Measurements from ENCODE around the gene GLIPR1. TPM values are rescaled to one million over a fixed set of nuclear protein-coding genes. Genes with fewer than 3 reads are reported as not detected.
"Not testable (repeated sequence)": the region's sequence is repeated elsewhere in the genome, so short reads cannot be mapped to it uniquely, and the experiment has no call there.

The GLIPR1 gene
- total RNA-seq, 1 experiment from 2014 or later: 0.13 TPM

DNA sequence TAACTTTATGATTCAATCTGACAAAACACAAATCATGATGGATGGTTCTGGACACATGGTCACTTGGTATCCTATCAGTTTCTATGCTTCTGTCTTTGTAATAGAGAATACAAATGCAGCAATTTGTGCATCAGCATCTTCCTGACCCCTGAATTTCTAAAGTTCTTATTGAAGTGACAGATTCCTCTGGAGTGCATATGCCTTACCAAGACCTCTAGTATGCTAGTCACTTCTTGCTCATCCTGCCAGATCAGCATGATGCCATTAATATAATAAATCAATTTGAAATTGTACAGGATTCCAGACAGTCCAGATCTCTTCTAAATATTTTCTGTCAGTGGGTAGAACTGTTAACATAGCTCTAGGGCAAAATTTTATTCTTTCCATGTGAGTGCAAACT lies 40.6 kb upstream of the GLIPR1 start:
- Histone ChIP-seq H3K27me3 (ENCODE audit: insufficient read depth, low read length) (no peaks in the 10 kb centered on the region), H3K4ac (ENCODE audit: low read depth, low read length) (no peak overlapping the region), H3K4me2 (ENCODE audit: insufficient read depth, insufficient read length, low read length) (no peak overlapping the region), H3K27ac (ENCODE audit: insufficient read length, low read depth, low read length) (no peak overlapping the region), H2BK20ac (ENCODE audit: low read depth, low read length, poor library complexity, severe bottlenecking) (no peak overlapping the region), H4K5ac (ENCODE audit: insufficient read length, low read depth, low read length) (no peak overlapping the region), H2BK5ac (ENCODE audit: insufficient read length, low read length) (no peak overlapping the region), H4K8ac (replicated peaks; ENCODE audit: insufficient read length, low read depth, low read length) (no peak overlapping the region), H3K79me2 (ENCODE audit: insufficient read depth, low read length) (no peaks in the 10 kb centered on the region), H3K56ac (ENCODE audit: insufficient read length, low read depth, low read length) (no peak overlapping the region), H3K4me1 (ENCODE audit: insufficient read depth, low read length) (no peaks in the 10 kb centered on the region), H3K18ac (ENCODE audit: insufficient read length, low read depth, low read length) (no peak overlapping the region), H3K23ac (ENCODE audit: insufficient read length, low read depth, low read length) (no peak overlapping the region), H3K79me1 (ENCODE audit: insufficient read depth, low read depth, low read length, poor library complexity, severe bottlenecking) (no peaks in the 10 kb centered on the region), H3T11ph (ENCODE audit: low read length) (no peak overlapping the region), H2BK120ac (ENCODE audit: low read depth, low read length, poor library complexity, severe bottlenecking) (no peak overlapping the region), H3K23me2 (ENCODE audit: insufficient read length, low read depth, low read length, poor library complexity, severe bottlenecking) (no peaks in the 10 kb centered on the region), H2BK12ac (ENCODE audit: insufficient read length, low read depth, low read length) (no peak overlapping the region), H3K9me3 (ENCODE audit: control insufficient read depth, low read depth, low read length) (no peaks in the 10 kb centered on the region), H2AFZ (ENCODE audit: low read length) (no peak overlapping the region), H4K20me1 (ENCODE audit: control insufficient read depth, insufficient read depth, insufficient read length) (no peaks in the 10 kb centered on the region), H2BK15ac (ENCODE audit: low read depth, low read length) (no peak overlapping the region), H3K14ac (ENCODE audit: insufficient read depth, low read length) (no peak overlapping the region), H3K9ac (ENCODE audit: extremely low read depth, insufficient read length, low read length) (no peak overlapping the region), H2AK5ac (ENCODE audit: insufficient read length, low read length) (no peak overlapping the region), H4K91ac (ENCODE audit: insufficient read length, low read depth, low read length) (no peak overlapping the region)
- H3K36me3 Mint-ChIP-seq (ENCODE audit: insufficient read depth in 1 of 3, low read depth in 3 of 3): peaks cover 10 to 39% (median 23%) of the 10 kb centered on the region in 3 experiments
- TF ChIP-seq, protein P1, sequence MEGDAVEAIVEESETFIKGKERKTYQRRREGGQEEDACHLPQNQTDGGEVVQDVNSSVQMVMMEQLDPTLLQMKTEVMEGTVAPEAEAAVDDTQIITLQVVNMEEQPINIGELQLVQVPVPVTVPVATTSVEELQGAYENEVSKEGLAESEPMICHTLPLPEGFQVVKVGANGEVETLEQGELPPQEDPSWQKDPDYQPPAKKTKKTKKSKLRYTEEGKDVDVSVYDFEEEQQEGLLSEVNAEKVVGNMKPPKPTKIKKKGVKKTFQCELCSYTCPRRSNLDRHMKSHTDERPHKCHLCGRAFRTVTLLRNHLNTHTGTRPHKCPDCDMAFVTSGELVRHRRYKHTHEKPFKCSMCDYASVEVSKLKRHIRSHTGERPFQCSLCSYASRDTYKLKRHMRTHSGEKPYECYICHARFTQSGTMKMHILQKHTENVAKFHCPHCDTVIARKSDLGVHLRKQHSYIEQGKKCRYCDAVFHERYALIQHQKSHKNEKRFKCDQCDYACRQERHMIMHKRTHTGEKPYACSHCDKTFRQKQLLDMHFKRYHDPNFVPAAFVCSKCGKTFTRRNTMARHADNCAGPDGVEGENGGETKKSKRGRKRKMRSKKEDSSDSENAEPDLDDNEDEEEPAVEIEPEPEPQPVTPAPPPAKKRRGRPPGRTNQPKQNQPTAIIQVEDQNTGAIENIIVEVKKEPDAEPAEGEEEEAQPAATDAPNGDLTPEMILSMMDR (conservative IDR thresholded peaks at IDR 0.05): no peak
- H3K27me3 Mint-ChIP-seq (ENCODE audit: low read depth): no peaks in the 10 kb centered on the region; the same call in 1 of the 2 replicates
- no peak overlapping the region for H3K27ac Mint-ChIP-seq
- peaks cover 5 to 12% of the 10 kb centered on the region in 2 experiments; a peak in 2 of 4 replicates for H3K4me1 Mint-ChIP-seq
- peaks cover 30 to 39% of the 10 kb centered on the region in 2 experiments for H3K9me3 Mint-ChIP-seq
- DNase-seq: no peak
- H3K4me3 Mint-ChIP-seq: no peak overlapping the region

DNA sequence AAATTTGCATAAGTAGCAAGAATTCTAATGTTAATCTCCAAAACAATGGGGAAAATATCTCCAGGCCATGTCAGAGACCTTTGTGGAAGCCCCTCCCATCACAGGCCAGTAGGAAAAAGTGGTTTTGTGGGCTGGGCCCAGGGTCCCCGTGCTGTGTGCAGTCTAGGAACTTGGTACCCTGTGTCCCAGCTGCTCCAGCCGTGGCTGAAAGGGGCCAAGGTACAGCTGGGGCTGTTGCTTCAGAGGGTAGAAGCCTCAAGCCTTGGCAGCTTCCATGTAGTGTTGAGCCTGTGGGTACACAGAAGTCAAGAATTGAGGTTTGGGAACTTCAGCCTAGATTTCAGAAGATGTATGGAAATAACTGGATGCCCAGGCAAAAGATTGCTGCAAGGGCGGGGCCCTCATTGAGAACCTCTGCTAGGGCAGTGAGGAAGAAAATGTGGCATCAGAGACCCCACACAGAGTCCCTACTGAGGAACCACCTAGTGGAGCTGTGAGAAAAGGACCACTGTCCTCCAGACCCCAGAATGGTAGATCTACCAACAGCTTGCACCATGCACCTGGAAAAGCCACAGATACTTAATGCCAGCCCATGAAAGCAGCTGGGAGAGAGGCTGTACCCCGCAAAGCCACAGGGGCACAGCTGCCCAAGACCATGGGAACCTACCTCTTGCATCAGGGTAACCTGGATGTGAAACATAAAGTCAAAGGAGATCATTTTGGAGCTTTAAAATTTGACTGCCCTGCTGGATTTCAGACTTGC lies 38.7 kb upstream of the GLIPR1 start:
- H3K18ac ChIP-seq (ENCODE audit: insufficient read length, low read depth, low read length); DNase-seq; H3K27ac Mint-ChIP-seq; H3K27me3 Mint-ChIP-seq (ENCODE audit: low read depth); H2AK5ac ChIP-seq (ENCODE audit: insufficient read length, low read length); H3K9ac ChIP-seq (ENCODE audit: extremely low read depth, insufficient read length, low read length); H3K79me2 ChIP-seq (ENCODE audit: insufficient read depth, low read length); H3K23me2 ChIP-seq (ENCODE audit: insufficient read length, low read depth, low read length, poor library complexity, severe bottlenecking); H4K8ac ChIP-seq (replicated peaks; ENCODE audit: insufficient read length, low read depth, low read length); H2BK12ac ChIP-seq (ENCODE audit: insufficient read length, low read depth, low read length); H3K79me1 ChIP-seq (ENCODE audit: insufficient read depth, low read depth, low read length, poor library complexity, severe bottlenecking); H2BK20ac ChIP-seq (ENCODE audit: low read depth, low read length, poor library complexity, severe bottlenecking); H3K4me2 ChIP-seq (ENCODE audit: insufficient read depth, insufficient read length, low read length); H3K23ac ChIP-seq (ENCODE audit: insufficient read length, low read depth, low read length); H3K4ac ChIP-seq (ENCODE audit: low read depth, low read length); H4K20me1 ChIP-seq (ENCODE audit: control insufficient read depth, insufficient read depth, insufficient read length); H3K27me3 ChIP-seq (ENCODE audit: insufficient read depth, low read length); H2BK120ac ChIP-seq (ENCODE audit: low read depth, low read length, poor library complexity, severe bottlenecking); H3K4me3 Mint-ChIP-seq; H2BK5ac ChIP-seq (ENCODE audit: insufficient read length, low read length); H4K91ac ChIP-seq (ENCODE audit: insufficient read length, low read depth, low read length); H3K56ac ChIP-seq (ENCODE audit: insufficient read length, low read depth, low read length); H3T11ph ChIP-seq (ENCODE audit: low read length); H2AFZ ChIP-seq (ENCODE audit: low read length); H3K9me3 ChIP-seq (ENCODE audit: control insufficient read depth, low read depth, low read length); H3K14ac ChIP-seq (ENCODE audit: insufficient read depth, low read length); H3K4me1 ChIP-seq (ENCODE audit: insufficient read depth, low read length); H2BK15ac ChIP-seq (ENCODE audit: low read depth, low read length); H4K5ac ChIP-seq (ENCODE audit: insufficient read length, low read depth, low read length); H3K27ac ChIP-seq (ENCODE audit: insufficient read length, low read depth, low read length): not testable (repeated sequence)
- Mint-ChIP-seq H3K36me3 (ENCODE audit: insufficient read depth in 1 of 3, low read depth in 3 of 3) (peaks cover 7 to 23% (median 17%) of the 10 kb centered on the region in 3 experiments), H3K4me1 (peaks cover 5 to 12% of the 10 kb centered on the region in 2 experiments; a peak in 2 of 4 replicates), H3K9me3 (peaks cover 14 to 26% of the 10 kb centered on the region in 2 experiments)
- no CpG with 5 or more reads among the region's 4 CpGs for whole genome bisulfite sequencing (ENCODE audit: extremely low coverage, insufficient read length, low lambda C conversion rate)
